Memory B cell (primary cell): ENCODE measurements around the gene ZCCHC14.

Experiments used
- ATAC-seq: fragments of 150-1000 bp; cut with Tn5 transposase; 2 replicates; pipeline ENCODE4 v1.10.0; 2021; ENCODE audit warnings: low read depth, mild to moderate bottlenecking, moderate library complexity
- DNase-seq, 2 donors: peaks; one replicate each; pipeline ENCODE4 v3.0.0; 2022; ENCODE audit warnings: low spot score in 2 of 2
- H3K27ac Mint-ChIP-seq: one replicate; pipeline ENCODE4 v1.8.0; 2022; ENCODE audit warnings: mild to moderate bottlenecking, moderate library complexity, mixed read lengths
- H3K27me3 Mint-ChIP-seq: one replicate; pipeline ENCODE4 v1.8.0; 2022; ENCODE audit warnings: mixed read lengths
- H3K36me3 Mint-ChIP-seq: one replicate; pipeline ENCODE4 v1.8.0; 2022; ENCODE audit warnings: mild to moderate bottlenecking, mixed read lengths
- H3K4me1 Mint-ChIP-seq: one replicate; pipeline ENCODE4 v1.8.0; 2022; ENCODE audit warnings: mixed read lengths
- H3K4me3 Mint-ChIP-seq: one replicate; pipeline ENCODE4 v1.8.0; 2022; ENCODE audit warnings: mild to moderate bottlenecking, moderate library complexity, mixed read lengths
- H3K9me3 Mint-ChIP-seq: one replicate; pipeline ENCODE4 v1.8.0; 2022; ENCODE audit warnings: mixed read lengths

ZCCHC14 gene

DNA sequence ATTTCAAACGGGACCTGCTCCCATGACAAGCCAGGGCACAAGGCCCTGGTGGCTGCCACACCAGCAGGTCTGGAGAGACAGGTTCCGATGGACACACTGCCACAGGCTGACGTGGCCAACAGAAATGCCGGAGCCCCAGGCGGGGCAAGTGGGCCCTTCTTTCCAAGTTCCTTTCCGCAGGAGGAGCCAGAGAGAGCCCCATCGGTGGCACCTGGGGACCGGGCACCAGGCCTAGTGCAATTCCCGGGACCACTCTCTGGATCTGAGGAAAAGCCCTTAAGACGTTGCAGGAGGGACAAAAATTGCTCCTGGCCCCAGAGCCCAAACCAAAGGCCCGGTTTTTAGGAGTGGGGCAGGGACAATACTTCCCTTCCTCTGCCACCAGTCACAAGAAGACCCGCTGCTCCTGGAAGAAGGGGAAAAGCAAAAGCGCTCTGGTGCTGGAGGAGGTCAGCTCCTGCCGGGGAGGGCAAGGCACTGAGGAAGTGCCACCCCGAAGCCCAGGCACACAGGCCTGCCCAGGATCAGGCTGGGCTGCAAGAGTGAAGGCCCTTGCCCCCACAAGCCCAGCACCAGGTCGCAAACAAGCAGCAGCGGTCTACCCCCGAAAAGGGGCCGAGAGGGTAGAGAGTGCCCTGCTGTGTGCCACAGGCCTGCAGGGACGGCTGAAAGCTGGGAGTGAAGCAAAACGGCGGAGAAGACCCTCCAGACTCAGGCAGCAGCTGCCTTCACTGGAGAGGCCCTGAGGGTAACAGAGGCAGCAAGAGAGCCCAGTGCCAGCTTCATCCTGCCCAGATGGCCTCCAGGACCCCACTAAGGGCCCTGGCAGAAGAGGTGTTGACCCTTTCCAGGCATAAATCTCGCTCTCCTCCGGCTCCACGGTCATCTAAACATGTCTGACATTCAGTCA is 71.6 kb downstream of the ZCCHC14 start:
- peaks cover 8% of the 10 kb centered on the region for H3K36me3 Mint-ChIP-seq
- no peak for DNase-seq
- no peaks in the 10 kb centered on the region for H3K27me3 Mint-ChIP-seq
- no peak for ATAC-seq
- H3K4me3 Mint-ChIP-seq: no peak overlapping the region
- H3K9me3 Mint-ChIP-seq: no peaks in the 10 kb centered on the region
- no peaks in the 10 kb centered on the region for H3K4me1 Mint-ChIP-seq
- no peak overlapping the region for H3K27ac Mint-ChIP-seq

GRCh38 chr16:87420026-87421002 is 72.5 kb downstream of the ZCCHC14 start:
- no peaks in the 10 kb centered on the region for H3K27me3 Mint-ChIP-seq
- H3K27ac Mint-ChIP-seq: no peak overlapping the region
- H3K9me3 Mint-ChIP-seq: no peaks in the 10 kb centered on the region
- H3K36me3 Mint-ChIP-seq: peaks cover 8% of the 10 kb centered on the region
- no peak overlapping the region for H3K4me3 Mint-ChIP-seq
- ATAC-seq (no peak), DNase-seq (no peak)
- H3K4me1 Mint-ChIP-seq: no peaks in the 10 kb centered on the region

DNA sequence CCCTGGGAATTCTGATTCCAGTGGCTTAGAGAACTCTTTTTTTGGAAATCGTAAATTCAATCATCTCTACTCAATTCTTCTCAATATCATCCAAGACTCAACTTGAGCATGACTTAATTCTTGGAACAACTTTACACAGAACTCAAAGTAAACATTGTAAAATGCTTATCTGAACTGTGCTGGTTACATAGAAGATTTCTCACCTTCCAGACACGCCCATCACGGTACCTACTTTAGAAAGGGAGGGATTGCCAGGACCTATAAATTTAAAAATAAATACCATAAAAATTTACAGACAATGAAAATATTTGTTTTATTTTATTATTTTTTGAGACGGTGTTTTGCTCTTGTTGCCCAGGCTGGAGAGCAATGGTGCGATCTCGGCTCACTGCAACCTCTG is 74.2 kb downstream of the ZCCHC14 start:
- no peak overlapping the region for H3K27ac Mint-ChIP-seq
- no peak overlapping the region for H3K4me3 Mint-ChIP-seq
- H3K27me3 Mint-ChIP-seq: no peaks in the 10 kb centered on the region
- DNase-seq: no peak
- peaks cover 10% of the 10 kb centered on the region for H3K36me3 Mint-ChIP-seq
- ATAC-seq: no peak
- H3K4me1 Mint-ChIP-seq: no peaks in the 10 kb centered on the region
- no peaks in the 10 kb centered on the region for H3K9me3 Mint-ChIP-seq

DNA sequence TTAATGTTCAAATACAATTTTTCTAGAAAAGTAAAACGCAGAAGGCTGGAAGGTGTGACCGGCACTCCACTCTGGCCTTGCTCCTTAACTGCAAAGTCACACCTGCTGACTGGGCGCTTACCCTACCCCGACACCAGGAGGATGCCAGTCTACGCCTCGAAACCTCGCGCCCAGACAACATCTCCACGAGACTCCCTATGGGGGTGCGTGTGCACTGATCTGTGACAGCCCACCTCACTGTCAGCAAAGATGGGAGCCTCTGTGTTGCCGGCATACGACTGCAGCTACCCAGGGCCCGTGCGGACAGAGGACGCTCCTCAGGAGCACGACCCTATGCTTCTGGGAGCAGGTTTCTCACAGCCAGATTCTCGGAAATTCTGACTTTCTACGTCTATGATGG is 74.6 kb downstream of the ZCCHC14 start:
- H3K4me1 Mint-ChIP-seq: no peaks in the 10 kb centered on the region
- peaks cover 10% of the 10 kb centered on the region for H3K36me3 Mint-ChIP-seq
- H3K9me3 Mint-ChIP-seq: no peaks in the 10 kb centered on the region
- no peak overlapping the region for H3K4me3 Mint-ChIP-seq
- H3K27ac Mint-ChIP-seq: no peak overlapping the region
- H3K27me3 Mint-ChIP-seq: peaks cover 1% of the 10 kb centered on the region
- ATAC-seq (no peak), DNase-seq (no peak)

DNA sequence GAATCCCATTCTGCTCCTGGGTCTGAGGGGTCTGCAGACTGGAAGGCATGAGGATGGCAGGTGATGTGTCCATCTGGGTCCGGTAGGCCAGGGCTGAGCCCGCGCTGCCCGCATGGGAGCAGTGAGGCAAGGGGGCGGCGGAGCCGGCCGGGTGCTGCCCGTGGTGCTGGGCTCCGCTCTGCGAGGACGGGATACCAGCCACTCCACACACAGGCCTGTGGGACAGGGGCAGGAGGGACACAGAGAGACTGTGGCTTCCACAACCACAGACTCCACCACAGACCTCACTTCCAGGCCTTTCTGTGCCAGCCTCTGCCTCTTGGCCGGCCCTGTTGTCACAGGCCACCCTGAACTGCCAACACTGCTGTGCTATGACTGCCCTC is 75.3 kb downstream of the ZCCHC14 start:
- Mint-ChIP-seq H3K27me3 (peaks cover 1% of the 10 kb centered on the region), H3K4me3 (no peak overlapping the region), H3K36me3 (peaks cover 8% of the 10 kb centered on the region), H3K4me1 (no peaks in the 10 kb centered on the region), H3K9me3 (no peaks in the 10 kb centered on the region), H3K27ac (no peak overlapping the region)
- ATAC-seq: no peak
- DNase-seq: no peak

DNA sequence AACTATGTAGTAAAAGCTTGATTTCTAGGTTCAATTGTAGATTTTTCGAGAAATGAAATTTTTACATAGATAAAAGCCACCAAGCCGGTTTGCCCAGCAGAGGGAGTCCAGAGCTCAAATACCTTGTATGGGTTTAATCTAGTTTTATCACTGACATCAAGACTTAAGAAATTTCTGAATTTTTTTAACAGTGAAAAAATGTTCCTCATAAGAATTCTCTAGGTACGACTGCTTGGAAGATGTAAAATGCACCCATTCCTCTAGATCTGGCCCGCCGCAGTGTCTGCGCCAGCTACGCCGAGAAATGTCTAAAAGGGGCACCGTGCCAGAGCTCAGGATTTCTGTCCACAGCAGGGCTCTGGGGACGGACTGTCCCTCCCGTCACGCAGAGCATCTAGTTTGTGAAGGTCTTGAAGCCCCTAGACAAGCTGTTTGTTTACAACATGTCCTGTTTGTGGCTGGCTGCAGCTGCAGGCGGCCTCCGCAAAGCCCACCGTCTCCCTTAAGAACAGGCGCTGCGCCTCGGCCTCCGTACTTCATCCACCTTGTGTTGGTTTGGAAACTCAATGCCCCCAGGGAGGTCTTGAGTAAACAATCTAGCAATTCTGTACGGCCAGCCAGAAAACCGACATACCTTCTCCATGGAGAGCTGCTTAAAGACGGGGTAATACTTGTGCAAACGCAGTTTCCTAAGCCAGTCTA is 75.8 kb downstream of the ZCCHC14 start:
- Mint-ChIP-seq H3K4me1 (no peaks in the 10 kb centered on the region), H3K4me3 (no peak overlapping the region), H3K9me3 (no peaks in the 10 kb centered on the region), H3K27ac (no peak overlapping the region), H3K36me3 (peaks cover 6% of the 10 kb centered on the region), H3K27me3 (peaks cover 1% of the 10 kb centered on the region)
- DNase-seq (no peak), ATAC-seq (no peak)

GRCh38 chr16:87415441-87415840 is 77.4 kb downstream of the ZCCHC14 start:
- Mint-ChIP-seq H3K27me3 (peaks cover 1% of the 10 kb centered on the region), H3K27ac (no peak overlapping the region), H3K9me3 (no peaks in the 10 kb centered on the region), H3K4me1 (no peaks in the 10 kb centered on the region), H3K36me3 (peaks cover 1% of the 10 kb centered on the region), H3K4me3 (no peak overlapping the region)
- DNase-seq (no peak), ATAC-seq (no peak)

GRCh38 chr16:87414251-87414680 is 78.6 kb downstream of the ZCCHC14 start:
- Mint-ChIP-seq H3K36me3 (peaks cover 1% of the 10 kb centered on the region), H3K4me3 (no peak overlapping the region), H3K27ac (no peak overlapping the region), H3K9me3 (no peaks in the 10 kb centered on the region), H3K4me1 (no peaks in the 10 kb centered on the region), H3K27me3 (peaks cover 1% of the 10 kb centered on the region)
- ATAC-seq (peak; percentile 31), DNase-seq (no peak)

GRCh38 chr16:87412996-87413421 is 79.8 kb downstream of the ZCCHC14 start:
- H3K36me3 Mint-ChIP-seq: peaks cover 3% of the 10 kb centered on the region
- H3K4me1 Mint-ChIP-seq: no peaks in the 10 kb centered on the region
- H3K4me3 Mint-ChIP-seq: no peak overlapping the region
- DNase-seq: no peak
- H3K27ac Mint-ChIP-seq: no peak overlapping the region
- no peaks in the 10 kb centered on the region for H3K9me3 Mint-ChIP-seq
- ATAC-seq: no peak
- peaks cover 1% of the 10 kb centered on the region for H3K27me3 Mint-ChIP-seq

GRCh38 chr16:87412371-87412995 is 80.3 kb downstream of the ZCCHC14 start:
- H3K27me3 Mint-ChIP-seq: peaks cover 1% of the 10 kb centered on the region
- H3K4me1 Mint-ChIP-seq: peaks cover under 1% of the 10 kb centered on the region
- no peak overlapping the region for H3K27ac Mint-ChIP-seq
- H3K9me3 Mint-ChIP-seq: no peaks in the 10 kb centered on the region
- ATAC-seq (no peak), DNase-seq (no peak)
- H3K36me3 Mint-ChIP-seq: peaks cover 3% of the 10 kb centered on the region
- no peak overlapping the region for H3K4me3 Mint-ChIP-seq

DNA sequence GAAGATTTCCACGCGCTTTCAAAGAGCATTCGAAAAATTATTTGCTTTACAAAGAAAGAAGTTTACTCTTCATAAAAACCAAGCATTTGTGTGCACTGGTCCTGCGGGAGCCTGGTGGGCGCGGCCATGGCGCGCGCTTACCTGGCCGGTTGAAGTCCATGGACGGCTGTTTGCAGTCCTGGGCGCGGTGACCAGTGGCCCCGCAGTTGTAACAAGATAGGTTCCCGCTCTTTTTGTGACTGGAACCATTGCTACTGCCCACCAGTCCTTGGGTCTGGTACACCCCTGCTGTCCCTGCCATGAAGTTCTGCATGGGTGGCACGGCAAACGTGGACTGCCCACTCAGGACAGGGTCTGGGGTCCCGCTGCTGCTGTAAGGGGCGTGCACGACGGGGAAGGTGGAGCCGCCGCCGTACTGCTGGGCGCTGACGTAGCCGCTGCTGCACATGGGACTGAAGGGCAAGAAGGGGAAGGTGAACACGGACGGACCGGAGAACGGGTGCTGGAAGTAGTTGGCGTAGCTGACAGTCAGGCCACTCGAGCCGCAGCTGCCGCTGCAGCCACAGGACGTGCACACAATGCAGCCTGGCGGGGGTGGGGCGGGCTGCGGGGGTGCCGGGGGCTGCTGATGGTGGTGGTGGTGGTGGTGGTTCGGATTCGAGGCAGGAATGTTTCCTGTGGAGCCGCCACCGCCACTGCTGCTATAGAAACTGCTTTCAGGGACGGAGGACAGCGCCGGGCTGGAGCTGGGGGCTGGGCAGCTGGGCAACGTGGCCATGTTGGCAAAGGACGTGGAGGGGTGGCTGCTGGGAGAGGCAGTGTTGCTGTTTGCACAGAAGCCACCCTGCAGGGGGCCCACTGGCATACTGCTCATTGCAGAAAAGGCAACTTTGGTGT is 81.2 kb downstream of the ZCCHC14 start:
- H3K27me3 Mint-ChIP-seq: peaks cover 1% of the 10 kb centered on the region
- no peak for DNase-seq
- H3K4me3 Mint-ChIP-seq: no peak overlapping the region
- H3K9me3 Mint-ChIP-seq: no peaks in the 10 kb centered on the region
- no peak overlapping the region for H3K27ac Mint-ChIP-seq
- H3K36me3 Mint-ChIP-seq: peaks cover 5% of the 10 kb centered on the region
- ATAC-seq: no peak
- H3K4me1 Mint-ChIP-seq: peaks cover 2% of the 10 kb centered on the region

DNA sequence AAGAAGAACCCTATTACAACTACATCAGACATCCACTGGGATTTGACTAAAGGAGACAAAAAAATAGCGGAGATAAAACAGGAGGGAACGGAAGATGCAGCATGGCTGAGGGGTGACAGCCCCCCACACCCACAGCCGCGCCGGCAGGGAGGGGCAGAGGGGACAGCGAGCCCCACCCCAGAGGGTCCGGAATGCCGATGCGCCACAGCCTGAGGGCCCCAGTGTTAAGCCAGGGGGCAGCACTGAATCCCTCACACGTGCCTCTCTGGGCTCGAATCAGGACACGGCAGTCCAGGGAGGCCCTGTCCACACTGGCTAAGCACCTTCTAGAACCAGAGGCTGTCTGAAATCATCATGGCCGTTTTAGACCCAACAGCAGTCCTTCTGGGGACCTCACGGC is 81.9 kb downstream of the ZCCHC14 start:
- peaks cover 2% of the 10 kb centered on the region for H3K4me1 Mint-ChIP-seq
- no peak overlapping the region for H3K27ac Mint-ChIP-seq
- H3K4me3 Mint-ChIP-seq: no peak overlapping the region
- H3K36me3 Mint-ChIP-seq: peaks cover 5% of the 10 kb centered on the region
- DNase-seq: no peak
- no peak for ATAC-seq
- peaks cover 1% of the 10 kb centered on the region for H3K27me3 Mint-ChIP-seq
- no peaks in the 10 kb centered on the region for H3K9me3 Mint-ChIP-seq

DNA sequence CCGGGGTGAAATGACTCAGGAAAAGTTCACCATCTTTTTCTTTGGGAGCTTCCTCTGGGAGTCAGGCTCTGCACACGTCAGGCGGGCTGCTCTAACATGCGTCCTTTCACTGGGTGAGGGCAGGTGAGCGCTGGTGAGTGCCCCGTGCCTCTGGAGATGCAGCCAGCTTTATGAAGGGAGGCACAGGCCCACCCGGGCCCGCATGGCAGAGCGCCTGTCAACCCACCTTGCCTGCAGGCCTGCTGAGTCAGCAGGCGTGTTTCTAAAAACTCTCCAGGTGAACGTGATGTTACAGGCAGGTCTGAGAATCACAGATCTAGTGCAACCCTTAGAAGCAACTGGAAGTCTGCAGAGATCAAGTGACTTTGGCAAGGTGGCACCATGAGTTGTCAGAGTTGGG is 82.3 kb downstream of the ZCCHC14 start:
- Mint-ChIP-seq H3K36me3 (peaks cover 6% of the 10 kb centered on the region), H3K27ac (no peak overlapping the region), H3K27me3 (peaks cover 1% of the 10 kb centered on the region), H3K4me1 (peaks cover 2% of the 10 kb centered on the region), H3K9me3 (no peaks in the 10 kb centered on the region), H3K4me3 (no peak overlapping the region)
- DNase-seq: no peak
- no peak for ATAC-seq
